Adrenal gland (tissue), 12 donors: ENCODE data around the gene PPP5C. TPM values are rescaled to one million over a fixed set of nuclear protein-coding genes. Genes with fewer than 3 reads are reported as not detected.

Experiments
- DNase-seq, 7 donors: peaks; one replicate each; pipeline ENCODE4 v3.0.0-alpha.2; 2019 to 2020
- H3K27ac ChIP-seq, 5 donors: fragments of 200-600 bp; sonication (generic) in 4 of 5; 1 replicate in 3 of 5; 2 replicates in 2 of 5; pipeline versions ENCODE4 v1.5.1 to v1.8.0; 2016 to 2020; ENCODE audit warnings: mild to moderate bottlenecking in 1 of 5
- H3K27me3 ChIP-seq: fragments of 200-600 bp; 2 replicates; pipeline ENCODE4 v1.8.0; 2021
- H3K36me3 ChIP-seq, 2 donors: fragments of 200-600 bp; replicated peaks in 1 of 2; 1 replicate in 1 of 2; 2 replicates in 1 of 2; pipeline versions ENCODE4 v1.5.1 to v1.8.0; 2018 to 2022
- H3K4me1 ChIP-seq, 2 donors: fragments of 200-600 bp; replicated peaks in 1 of 2; 1 replicate in 1 of 2; 2 replicates in 1 of 2; pipeline versions ENCODE4 v1.5.1 to v1.8.0; 2018 to 2021
- H3K4me3 ChIP-seq, 4 donors: fragments of 200-600 bp; sonication (generic) in 3 of 4; one replicate each; pipeline ENCODE4 v1.5.1; 2016 to 2018
- H3K9me3 ChIP-seq, 3 donors: fragments of 200-600 bp; sonication (generic) in 1 of 3; replicated peaks in 1 of 3; 1 replicate in 2 of 3; 2 replicates in 1 of 3; pipeline versions ENCODE4 v1.5.1 to v1.8.0; 2016 to 2021
- CTCF ChIP-seq, 6 experiments: fragments of 450-650 bp in 4 of 6; fragments of 200-600 bp in 2 of 6; sonication (generic) in 1 of 6; IDR thresholded peaks; 1 replicate in 5 of 6; 2 replicates in 1 of 6; pipeline versions ENCODE4 v1.5.1 to v1.8.0; 2016 to 2021; ENCODE audit warnings: antibody characterized with exemption in 6 of 6, mild to moderate bottlenecking in 2 of 6, moderate library complexity in 1 of 6
- POLR2A ChIP-seq, 2 donors: fragments of 450-650 bp; IDR thresholded peaks; one replicate each; pipeline ENCODE4 v1.6.1; 2017; ENCODE audit warnings: antibody characterized with exemption in 2 of 2, mild to moderate bottlenecking in 2 of 2, moderate library complexity in 1 of 2
- WGBS, 4 donors: extraction: QIAGEN DNeasy Blood & Tissue Kit in 2 of 4; methylation state at CpG; one replicate each; pipeline versions ENCODE4 v1.1.5 to v1.1.7; 2013 to 2017; 5-methylcytosine and 5-hydroxymethylcytosine counted together
- intact Hi-C, 2 donors: fragments of 100-400 bp; cut with DNase I; formaldehyde crosslinking; loops; one replicate each; pipeline versions ENCODE4 v1.14.1 to v1.15.0; 2022 to 2023
- polyA plus RNA-seq, 3 donors: library from polyadenylated mRNA; stranded (reverse); fragments of 200-250 nt in 2 of 3; fragments of 350-450 nt in 1 of 3; fragmentation: Illumina TruSeq in 1 of 3; extraction: RNeasy Lipid Tissue Mini Kit (QIAGEN cat#74804) in 1 of 3; gene quantifications; one replicate each; pipeline ENCODE4 v1.2.3, GENCODE V29; 2013 to 2014
- total RNA-seq, 9 donors: library from RNA; depleted of rRNA in 4 of 9; stranded (reverse); fragments of >200 nt in 4 of 9; fragments of 120-200 nt in 1 of 9; fragmentation: NEBNext Ultra II Directional in 1 of 9; extraction: Animal tissue kit (Norgen Biotek cat#: 25700) in 1 of 9; gene quantifications; one replicate each; pipeline versions ENCODE4 v1.1.0 to v1.2.4, GENCODE V29; 2013 to 2023
- donor health status: healthy with polysubstance abuse.
- donor health status: Bipolar disorder and iron deficiency.
- donor health status: DM: yes; HTN: yes; CAD: no.
- donor health status: DM: no; HTN: no; CAD: no.
- donor health status: DM: no; HTN: no; CAD: no.
- donor health status: DM: yes; HTN: yes; CAD: no.

The PPP5C gene
- total and polyA plus RNA-seq, 12 donors: 42.3 to 135 (median 75.1) TPM

GRCh38 chr19:46299004-46299509 lies 47.8 kb upstream of the PPP5C start:
- 0 to 6% (median 3%) methylated on average over 4 to 11 of the region's 11 CpGs for WGBS, 4 donors
- Histone ChIP-seq H3K27ac (peak overlapping the region in 4 of 5 donors; percentile 57 to 93 (median 83)), H3K36me3 (no peaks in the 10 kb centered on the region), H3K9me3 (no peaks in the 10 kb centered on the region), H3K4me1 (peaks cover 34 to 64% of the 10 kb centered on the region in 2 donors), H3K27me3 (no peaks in the 10 kb centered on the region), H3K4me3 (peak overlapping the region in 2 of 4 donors; percentile 26 to 57)
- intact Hi-C loops: no loop called here
- no peak for TF ChIP-seq POLR2A (IDR thresholded peaks at IDR 0.05)
- DNase-seq: peak; percentile 91 to 99 (median 97)

DNA sequence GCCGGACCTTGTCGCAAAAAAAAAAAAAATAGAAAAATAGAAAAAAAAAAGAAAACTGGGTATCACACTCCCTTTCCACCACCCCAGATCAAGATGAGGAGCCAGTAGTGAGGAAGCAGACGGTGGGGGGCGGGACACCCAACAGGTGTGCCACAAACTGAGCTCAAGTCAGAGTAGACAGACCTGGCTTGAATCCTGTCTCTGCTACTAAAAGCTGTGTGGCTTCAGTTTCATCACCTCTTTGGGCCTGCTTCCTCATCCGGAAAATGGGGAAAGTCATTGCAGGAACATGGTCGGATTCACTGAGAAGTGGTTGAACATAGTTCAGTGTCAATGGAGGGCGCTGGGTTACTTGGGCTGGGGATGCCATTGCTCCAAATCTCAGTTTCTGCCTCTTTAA lies 47.2 kb upstream of the PPP5C start:
- 45 to 58% (median 56%) methylated on average over 7 of the region's 7 CpGs for WGBS, 4 donors
- intact Hi-C loops: no loop called here
- peaks cover 0 to under 1% of the 10 kb centered on the region in 2 donors for H3K36me3 ChIP-seq
- H3K9me3 ChIP-seq: no peaks in the 10 kb centered on the region
- TF ChIP-seq CTCF (IDR thresholded peaks at IDR 0.05) (no peak), POLR2A (IDR thresholded peaks at IDR 0.05) (no peak)
- H3K4me1 ChIP-seq: peaks cover 34 to 64% of the 10 kb centered on the region in 2 donors
- H3K27ac ChIP-seq: peak overlapping the region in 4 of 5 donors; percentile 57 to 93 (median 83)
- H3K4me3 ChIP-seq: peak overlapping the region in 1 of 4 donors; percentile 57
- no peaks in the 10 kb centered on the region for H3K27me3 ChIP-seq
- peak in 2 of 7 donors; percentile 6 to 54 for DNase-seq

GRCh38 chr19:46303322-46303690 lies 43.6 kb upstream of the PPP5C start:
- peak overlapping the region in 2 of 5 donors; percentile 68 to 78 for H3K27ac ChIP-seq
- no peaks in the 10 kb centered on the region for H3K27me3 ChIP-seq
- intact Hi-C loops: no loop called here
- H3K4me1 ChIP-seq: peaks cover 15 to 47% of the 10 kb centered on the region in 2 donors
- peaks cover 0 to 6% of the 10 kb centered on the region in 2 donors for H3K36me3 ChIP-seq
- H3K9me3 ChIP-seq: no peaks in the 10 kb centered on the region
- no peak overlapping the region for H3K4me3 ChIP-seq
- DNase-seq: no peak
- no peak for TF ChIP-seq POLR2A (IDR thresholded peaks at IDR 0.05)
- no peak for TF ChIP-seq CTCF (IDR thresholded peaks at IDR 0.05)
- 55 to 81% (median 74%) methylated on average over 4 to 10 of the region's 10 CpGs for WGBS, 4 donors

- no peaks in the 10 kb centered on the region for H3K27me3 ChIP-seq
- intact Hi-C loops: no loop called here
- 59 to 72% (median 63%) methylated on average over 21 to 56 of the region's 56 CpGs for WGBS, 4 donors
- H3K9me3 ChIP-seq: no peaks in the 10 kb centered on the region
- peak overlapping the region in 1 of 4 donors; percentile 15 for H3K4me3 ChIP-seq
- DNase-seq: peak; percentile 51 to 83 (median 66)
- TF ChIP-seq POLR2A (IDR thresholded peaks at IDR 0.05): no peak
- no peak for TF ChIP-seq CTCF (IDR thresholded peaks at IDR 0.05)
- peaks cover 10 to 42% of the 10 kb centered on the region in 2 donors for H3K4me1 ChIP-seq
- peak overlapping the region in 2 of 5 donors; percentile 68 to 78 for H3K27ac ChIP-seq
- H3K36me3 ChIP-seq: peaks cover 0 to 7% of the 10 kb centered on the region in 2 donors
Observed at GRCh38 chr19:46303691-46304397, 43.0 kb upstream of the PPP5C start.
